Peyer's patch (tissue), 4 donors: ENCODE data around the gene ICAM1.

Experiments used
- POLR2A ChIP-seq, 2 donors: fragments of 450-650 bp; IDR thresholded peaks; one replicate each; pipeline ENCODE4 v1.5.1; 2017; ENCODE audit warnings: antibody characterized with exemption in 2 of 2, mild to moderate bottlenecking in 2 of 2, moderate library complexity in 2 of 2
- TF ChIP-seq, protein P1 (sequence below), 6 experiments: fragments of 450-650 bp in 4 of 6; fragments of 200-600 bp in 2 of 6; sonication (generic) in 1 of 6; IDR thresholded peaks; one replicate each; pipeline ENCODE4 v1.5.1; 2017 to 2019; ENCODE audit warnings: antibody characterized with exemption in 6 of 6, mild to moderate bottlenecking in 3 of 6, moderate library complexity in 1 of 6

DNA sequence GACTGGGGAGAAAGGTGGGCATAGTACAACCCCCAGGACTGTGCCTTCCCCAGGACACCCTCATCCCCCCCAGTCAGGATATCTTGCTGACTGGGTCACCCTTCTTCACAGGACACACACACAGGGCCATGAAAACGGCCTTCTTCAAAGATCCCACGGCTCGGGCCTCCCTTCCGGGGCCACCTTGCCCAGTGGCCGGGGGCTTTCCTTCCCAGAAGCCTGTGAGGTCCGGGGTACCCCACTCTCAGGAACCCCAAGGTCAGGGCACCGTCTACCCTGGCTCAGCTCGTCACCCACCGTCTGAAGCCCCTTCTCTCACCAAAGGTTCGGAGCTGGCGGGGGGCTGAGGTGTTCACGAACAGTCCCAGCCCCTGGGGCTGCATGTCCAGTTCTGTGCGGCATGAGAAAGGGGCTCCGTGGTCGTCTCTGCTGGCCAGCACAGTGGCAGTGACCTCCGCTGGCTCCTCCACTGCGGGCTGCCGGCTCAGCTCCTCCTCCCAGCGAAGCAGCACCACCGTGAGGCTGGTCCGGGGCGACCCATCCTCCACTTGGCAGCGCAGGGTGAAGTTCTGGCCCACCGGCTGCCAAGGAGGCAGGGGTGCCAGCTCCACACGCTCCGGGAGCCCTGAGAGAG, 64.5 kb downstream of the ICAM1 start:
- TF ChIP-seq, protein P1, sequence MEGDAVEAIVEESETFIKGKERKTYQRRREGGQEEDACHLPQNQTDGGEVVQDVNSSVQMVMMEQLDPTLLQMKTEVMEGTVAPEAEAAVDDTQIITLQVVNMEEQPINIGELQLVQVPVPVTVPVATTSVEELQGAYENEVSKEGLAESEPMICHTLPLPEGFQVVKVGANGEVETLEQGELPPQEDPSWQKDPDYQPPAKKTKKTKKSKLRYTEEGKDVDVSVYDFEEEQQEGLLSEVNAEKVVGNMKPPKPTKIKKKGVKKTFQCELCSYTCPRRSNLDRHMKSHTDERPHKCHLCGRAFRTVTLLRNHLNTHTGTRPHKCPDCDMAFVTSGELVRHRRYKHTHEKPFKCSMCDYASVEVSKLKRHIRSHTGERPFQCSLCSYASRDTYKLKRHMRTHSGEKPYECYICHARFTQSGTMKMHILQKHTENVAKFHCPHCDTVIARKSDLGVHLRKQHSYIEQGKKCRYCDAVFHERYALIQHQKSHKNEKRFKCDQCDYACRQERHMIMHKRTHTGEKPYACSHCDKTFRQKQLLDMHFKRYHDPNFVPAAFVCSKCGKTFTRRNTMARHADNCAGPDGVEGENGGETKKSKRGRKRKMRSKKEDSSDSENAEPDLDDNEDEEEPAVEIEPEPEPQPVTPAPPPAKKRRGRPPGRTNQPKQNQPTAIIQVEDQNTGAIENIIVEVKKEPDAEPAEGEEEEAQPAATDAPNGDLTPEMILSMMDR (IDR thresholded peaks at IDR 0.05) = no peak
- TF ChIP-seq POLR2A (IDR thresholded peaks at IDR 0.05) = no peak
